Cardiac muscle cell (in vitro differentiated cells and primary cell): ENCODE measurements around the gene ITGAE. TPM values are rescaled to one million over a fixed set of nuclear protein-coding genes. Genes with fewer than 3 reads are reported as not detected.

Source experiments
- DNase-seq, 2 donors: peaks; one replicate each; pipeline versions ENCODE4 v3.0.0 to v3.0.0-alpha.2; 2010 to 2017; ENCODE audit warnings: low read depth in 1 of 2, low spot score in 1 of 2
- H3K27ac ChIP-seq: fragments of 200-600 bp; sonication (generic); 2 replicates; pipeline ENCODE4 v1.5.1; 2016
- H3K27me3 ChIP-seq: fragments of 200-600 bp; sonication (generic); 2 replicates; pipeline ENCODE4 v1.6.0; 2016; ENCODE audit warnings: control low read depth
- H3K36me3 ChIP-seq: fragments of 200-600 bp; sonication (generic); 2 replicates; pipeline ENCODE4 v1.5.1; 2016; ENCODE audit warnings: control low read depth
- H3K4me1 ChIP-seq: fragments of 200-600 bp; sonication (generic); 2 replicates; pipeline ENCODE4 v1.8.1; 2017; ENCODE audit warnings: low read depth, mild to moderate bottlenecking, mixed run types
- H3K4me3 ChIP-seq: fragments of 200-600 bp; sonication (generic); 2 replicates; pipeline ENCODE4 v1.5.1; 2016; ENCODE audit warnings: mild to moderate bottlenecking
- H3K9me3 ChIP-seq: fragments of 200-600 bp; sonication (generic); 2 replicates; pipeline ENCODE4 v1.5.1; 2017; ENCODE audit warnings: low read depth, mild to moderate bottlenecking, control low read depth
- CTCF ChIP-seq: IDR thresholded peaks from 2 replicates; pipeline ENCODE4 v1.5.1; 2012; ENCODE audit warnings: low read depth, mild to moderate bottlenecking, low read length
- polyA plus RNA-seq: library from polyadenylated mRNA; unstranded; fragments of >200 nt; fragmentation: Nextera tagmentation; extraction: Ambion mirVana; gene quantifications from 2 replicates; pipeline ENCODE4 v1.2.1, GENCODE V29; 2016
- total RNA-seq: library from RNA; depleted of rRNA; stranded (reverse); fragments of >200 nt; gene quantifications from 2 replicates; pipeline ENCODE4 v1.2.3, GENCODE V29; 2016

Gene ITGAE
- total and polyA plus RNA-seq, 2 experiments from 2014 or later, result 15.6 to 86.6 TPM

GRCh38 chr17:3745071-3745470 lies 55.9 kb downstream of the ITGAE start:
- no peaks in the 10 kb centered on the region for H3K4me1 ChIP-seq
- H3K36me3 ChIP-seq, result no peaks in the 10 kb centered on the region
- no peak overlapping the region for H3K27ac ChIP-seq
- H3K4me3 ChIP-seq, result no peak overlapping the region
- no peak for TF ChIP-seq CTCF
- no peaks in the 10 kb centered on the region for H3K27me3 ChIP-seq
- H3K9me3 ChIP-seq, result no peaks in the 10 kb centered on the region
- DNase-seq, result no peak

- no peak for DNase-seq
- H3K27ac ChIP-seq, result no peak overlapping the region
- TF ChIP-seq CTCF, result no peak
- no peaks in the 10 kb centered on the region for H3K27me3 ChIP-seq
- no peaks in the 10 kb centered on the region for H3K36me3 ChIP-seq
- no peaks in the 10 kb centered on the region for H3K4me1 ChIP-seq
- H3K4me3 ChIP-seq, result no peak overlapping the region
- H3K9me3 ChIP-seq, result no peaks in the 10 kb centered on the region
Observed at GRCh38 chr17:3744014-3744413, 57.0 kb downstream of the ITGAE start.

GRCh38 chr17:3740611-3741073 lies 60.3 kb downstream of the ITGAE start:
- no peak for DNase-seq
- Histone ChIP-seq H3K27ac (no peak overlapping the region), H3K4me1 (peaks cover 4% of the 10 kb centered on the region), H3K27me3 (peaks cover 5% of the 10 kb centered on the region), H3K4me3 (no peak overlapping the region), H3K36me3 (no peaks in the 10 kb centered on the region), H3K9me3 (no peaks in the 10 kb centered on the region)
- TF ChIP-seq CTCF, result no peak

- Histone ChIP-seq H3K27me3 (peaks cover 5% of the 10 kb centered on the region), H3K27ac (no peak overlapping the region), H3K4me3 (no peak overlapping the region), H3K9me3 (no peaks in the 10 kb centered on the region), H3K4me1 (peaks cover 4% of the 10 kb centered on the region), H3K36me3 (no peaks in the 10 kb centered on the region)
- DNase-seq, result no peak
- no peak for TF ChIP-seq CTCF
Observed at GRCh38 chr17:3739422-3740124, 61.4 kb downstream of the ITGAE start.

- Histone ChIP-seq H3K27me3 (peaks cover 5% of the 10 kb centered on the region), H3K36me3 (no peaks in the 10 kb centered on the region), H3K4me3 (no peak overlapping the region), H3K9me3 (no peaks in the 10 kb centered on the region), H3K27ac (no peak overlapping the region), H3K4me1 (peaks cover 4% of the 10 kb centered on the region)
- TF ChIP-seq CTCF, result no peak
- peak in 1 of 2 donors; percentile 12 for DNase-seq
Observed at GRCh38 chr17:3738562-3739295, 62.3 kb downstream of the ITGAE start.
